ENCODE data around the gene POLR3GL.

Gene POLR3GL

DNA sequence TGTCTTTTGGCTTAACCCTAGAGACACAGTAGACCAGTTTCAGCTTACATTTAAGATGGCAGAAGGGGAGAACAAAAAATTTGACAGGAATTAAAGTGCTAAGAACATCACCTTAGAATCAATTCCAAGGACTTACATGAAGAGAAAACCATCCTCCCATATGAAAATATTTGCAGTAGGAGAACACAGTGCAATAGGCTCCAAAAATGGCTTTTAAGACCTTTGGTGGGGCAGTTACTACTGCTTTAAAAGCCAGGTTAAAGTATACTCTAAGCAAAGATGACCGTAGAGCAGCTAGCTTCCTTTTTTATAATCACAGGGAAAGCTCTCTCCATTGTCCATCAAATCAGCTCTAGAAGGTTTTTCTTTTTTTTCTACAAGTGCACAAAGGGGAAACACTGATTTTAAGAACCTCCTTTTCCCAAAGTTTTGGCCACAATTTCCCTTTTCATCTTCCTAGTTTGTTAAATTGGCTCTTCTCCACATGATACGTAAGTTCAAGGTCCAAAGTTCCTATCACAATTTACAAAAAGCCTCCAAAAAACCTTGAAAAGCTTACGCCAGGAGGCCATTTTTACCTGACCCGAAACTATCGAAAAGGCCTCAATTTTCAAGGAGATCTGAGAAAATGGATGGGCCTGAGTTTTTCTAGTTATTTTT, 28.6 kb downstream of the POLR3GL start:
- DNase-seq (ENCODE audit: low read depth) = no peak

DNA sequence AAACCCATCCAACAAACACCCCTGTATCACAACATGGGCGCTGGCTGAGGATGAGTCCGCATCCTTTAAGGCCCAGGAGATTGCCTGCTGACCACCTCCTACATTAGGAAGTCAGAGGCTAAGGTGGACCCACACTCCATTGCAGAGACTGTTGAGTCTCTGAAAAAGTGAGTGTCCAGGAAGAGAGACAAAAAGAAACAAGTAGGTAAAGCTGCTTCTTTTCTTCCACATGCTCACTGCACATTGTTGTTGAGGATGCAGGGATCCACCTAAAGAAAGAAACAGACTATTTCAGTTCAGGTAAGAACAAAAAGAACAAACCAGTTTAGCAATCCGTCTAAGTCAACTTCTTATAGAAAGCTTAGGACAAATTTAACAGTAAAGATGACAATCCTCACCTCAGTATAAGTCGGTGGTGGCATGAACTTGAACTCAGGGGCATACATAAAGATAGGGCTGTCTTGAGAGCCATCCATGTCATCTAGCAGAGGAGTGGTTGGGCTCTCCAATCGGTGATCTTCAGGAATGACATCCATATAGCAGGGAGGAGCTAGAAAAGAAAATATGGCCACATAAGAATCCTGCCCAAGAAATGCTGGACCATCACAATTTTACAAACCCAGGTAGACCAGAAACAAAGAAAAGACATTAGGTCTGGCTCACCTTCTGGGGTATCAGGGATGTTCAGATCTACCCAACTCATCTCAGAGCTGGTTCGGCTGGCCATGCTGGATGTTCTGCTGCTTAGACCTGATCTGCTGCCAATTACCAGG, 29.3 kb downstream of the POLR3GL start:
- no peak for DNase-seq (ENCODE audit: low read depth)

- DNase-seq (ENCODE audit: low read depth) = no peak
These were observed 30.1 kb downstream of the POLR3GL start for GRCh38 chr1:145994391-145995120.

- no peak for DNase-seq (ENCODE audit: low read depth)
These were observed 30.8 kb downstream of the POLR3GL start for GRCh38 chr1:145995148-145995881.

- no peak for DNase-seq (ENCODE audit: low read depth)
These were observed 31.5 kb downstream of the POLR3GL start for GRCh38 chr1:145995964-145996432.

DNA sequence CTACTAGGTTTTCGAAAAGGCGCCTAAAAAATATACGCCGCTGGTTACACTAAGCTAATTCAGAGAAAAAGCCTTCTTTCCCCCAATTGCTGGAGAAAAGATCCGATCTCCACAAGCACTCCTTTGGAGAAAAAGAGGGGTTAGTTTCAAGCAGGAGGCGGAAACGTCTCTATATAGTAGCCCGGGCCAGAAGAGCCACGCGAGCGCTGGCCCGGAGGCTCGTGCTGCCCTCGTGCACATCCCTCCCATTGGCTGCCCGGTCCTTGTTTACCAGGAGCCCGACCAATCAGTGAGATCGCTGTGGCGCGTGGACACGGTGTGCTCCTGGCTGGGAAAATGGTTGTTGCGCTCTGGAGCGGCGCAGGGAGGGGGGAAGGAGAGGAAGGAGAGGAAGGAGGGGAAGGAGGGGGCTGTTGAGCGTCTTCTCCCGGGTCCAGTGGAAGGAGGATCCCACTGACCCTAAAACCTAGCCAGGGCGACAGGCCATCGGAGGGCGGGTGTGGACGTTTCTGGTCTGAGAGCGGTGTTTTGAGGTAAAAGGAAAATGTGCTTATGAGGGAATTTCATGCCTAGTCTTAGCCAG, 32.0 kb downstream of the POLR3GL start, which contains the start of gene TXNIP:
TSS of gene TXNIP (minus strand) at position 147 of the 583 bp plus-strand sequence. CDS start 313 bp downstream, outside the sequence.
- DNase-seq (ENCODE audit: low read depth) = peak; percentile 87

DNA sequence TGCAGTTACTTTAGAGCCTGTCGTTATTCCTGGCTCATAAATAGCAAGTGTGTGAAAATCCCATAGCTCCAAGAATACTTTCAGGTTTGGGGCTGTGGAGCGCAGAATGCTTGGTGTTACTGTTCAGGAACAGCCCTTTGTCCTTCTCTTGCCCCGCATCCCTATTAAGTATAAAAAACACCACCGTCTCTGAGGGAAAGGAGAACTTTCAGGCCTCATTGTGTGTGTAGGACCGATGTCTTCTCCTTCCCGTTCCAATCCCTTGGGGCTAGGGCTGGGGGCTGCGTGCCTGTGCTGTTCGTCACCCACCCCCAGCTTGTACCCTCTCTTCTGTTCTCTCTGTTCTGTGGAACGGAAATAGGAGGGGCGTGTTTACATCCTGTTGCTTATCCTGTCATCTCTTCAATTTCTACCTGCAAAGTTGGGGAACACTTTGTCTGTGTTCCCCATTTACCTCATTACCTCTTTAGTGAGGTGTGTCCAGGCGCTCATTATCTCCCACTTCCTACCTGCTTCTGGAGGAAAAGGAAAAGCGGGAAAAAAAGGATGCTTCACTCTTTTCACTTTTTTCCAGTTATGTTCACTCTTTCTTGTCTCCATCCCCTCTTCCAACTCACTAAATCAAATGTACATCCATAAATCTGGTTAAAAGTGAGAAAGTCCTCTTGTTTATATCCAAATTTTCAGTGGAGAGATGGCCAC, 32.7 kb downstream of the POLR3GL start:
- DNase-seq (ENCODE audit: low read depth) = peak; percentile 50

DNA sequence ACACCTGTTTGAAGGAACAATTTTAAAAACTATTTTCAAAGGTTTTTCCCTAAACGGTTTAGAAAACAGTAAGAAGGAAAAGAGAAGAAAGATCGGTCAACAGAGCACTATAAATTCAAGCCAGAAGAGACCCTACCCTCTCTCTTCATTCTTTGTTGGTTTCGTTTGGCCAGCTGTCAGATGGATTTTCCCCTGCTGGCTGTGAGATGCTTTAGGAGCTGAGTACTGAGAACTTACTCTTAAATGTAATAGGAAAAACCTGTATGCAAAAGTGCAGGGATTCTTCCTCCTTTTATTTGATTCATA, 33.2 kb downstream of the POLR3GL start:
- no peak for DNase-seq (ENCODE audit: low read depth)

DNA sequence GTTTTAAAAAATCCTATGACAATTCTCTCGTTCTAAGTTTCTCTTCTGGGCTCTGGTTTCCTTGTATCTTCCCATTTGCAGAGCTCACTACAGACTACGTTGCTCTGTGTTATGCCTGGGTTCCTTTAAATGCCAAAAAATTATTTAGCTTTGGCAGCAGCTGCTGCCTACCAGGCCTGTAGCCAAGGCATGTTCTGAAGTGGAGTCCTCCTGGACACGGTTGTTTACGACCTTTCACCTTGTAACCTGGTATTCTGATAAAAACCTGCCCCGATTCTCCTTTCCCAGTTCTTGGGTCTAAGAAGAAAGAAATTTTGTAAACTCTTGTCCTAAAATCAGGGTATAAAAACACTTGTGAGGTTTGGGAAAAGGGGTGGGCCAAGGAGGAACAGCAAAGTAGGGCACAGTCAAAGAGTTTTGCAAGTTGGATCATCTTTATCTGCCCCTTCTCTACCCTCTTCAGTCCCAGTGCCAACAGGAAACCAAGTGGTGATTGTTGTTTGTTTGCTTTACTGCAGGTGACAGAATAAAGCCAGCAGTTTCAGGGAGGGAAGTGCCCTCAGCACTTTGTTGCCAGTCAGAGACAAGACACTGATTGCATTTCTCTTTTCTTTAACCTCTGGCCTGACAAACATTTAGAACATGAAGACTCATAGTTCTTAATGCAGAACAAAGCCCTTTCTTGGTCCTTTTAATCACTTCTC, 35.0 kb downstream of the POLR3GL start:
- DNase-seq (ENCODE audit: low read depth) = no peak

DNA sequence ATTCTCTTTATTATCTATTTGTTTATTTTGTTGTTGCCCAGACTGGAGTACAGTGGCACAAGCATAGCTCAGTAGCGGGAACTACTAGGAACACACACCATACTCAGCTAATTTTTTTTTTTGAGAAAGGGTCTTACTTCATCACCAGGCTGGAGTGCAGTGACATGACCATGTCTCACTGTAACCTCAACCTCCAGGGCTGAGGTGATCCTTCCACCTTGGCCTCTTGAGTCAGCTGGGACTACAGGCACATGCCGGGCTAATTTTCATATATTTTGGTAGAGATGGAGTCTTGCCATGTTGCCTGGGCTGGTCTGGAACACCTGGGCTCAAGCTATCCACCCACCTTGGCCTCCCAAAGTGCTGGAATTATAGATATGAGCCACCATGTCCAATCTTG, 37.2 kb downstream of the POLR3GL start:
- DNase-seq (ENCODE audit: low read depth) = no peak

DNA sequence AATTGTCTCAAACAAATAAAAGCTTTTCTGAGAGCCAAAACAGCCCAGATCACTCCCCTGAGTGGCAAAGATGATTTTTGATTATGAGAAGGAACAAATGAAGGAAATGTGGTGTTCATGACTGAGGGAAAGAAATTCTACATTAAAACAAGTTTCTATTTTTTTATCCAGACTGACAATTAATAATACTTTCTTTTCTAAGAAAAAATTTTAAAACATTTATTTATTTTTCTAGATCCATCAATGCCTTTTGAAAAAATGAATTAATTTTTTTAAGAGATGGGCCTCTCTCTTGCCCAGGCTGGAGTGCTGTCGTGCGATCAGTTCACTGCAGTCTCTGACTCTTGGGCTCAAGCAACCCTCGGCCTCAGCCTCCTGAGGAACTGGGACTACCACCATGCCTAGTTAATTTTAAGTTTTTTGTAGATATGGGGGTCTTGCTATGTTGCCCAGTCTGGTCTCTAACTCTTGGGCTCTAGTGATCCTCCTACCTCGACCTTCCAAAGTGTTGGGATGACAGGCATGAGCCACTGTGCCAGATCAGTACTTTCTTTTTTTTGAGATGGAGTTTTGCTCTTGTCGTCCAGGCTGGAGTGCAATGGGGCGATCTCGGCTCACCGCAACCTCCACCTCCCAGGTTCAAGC, 43.1 kb downstream of the POLR3GL start:
- DNase-seq (ENCODE audit: low read depth) = no peak

DNA sequence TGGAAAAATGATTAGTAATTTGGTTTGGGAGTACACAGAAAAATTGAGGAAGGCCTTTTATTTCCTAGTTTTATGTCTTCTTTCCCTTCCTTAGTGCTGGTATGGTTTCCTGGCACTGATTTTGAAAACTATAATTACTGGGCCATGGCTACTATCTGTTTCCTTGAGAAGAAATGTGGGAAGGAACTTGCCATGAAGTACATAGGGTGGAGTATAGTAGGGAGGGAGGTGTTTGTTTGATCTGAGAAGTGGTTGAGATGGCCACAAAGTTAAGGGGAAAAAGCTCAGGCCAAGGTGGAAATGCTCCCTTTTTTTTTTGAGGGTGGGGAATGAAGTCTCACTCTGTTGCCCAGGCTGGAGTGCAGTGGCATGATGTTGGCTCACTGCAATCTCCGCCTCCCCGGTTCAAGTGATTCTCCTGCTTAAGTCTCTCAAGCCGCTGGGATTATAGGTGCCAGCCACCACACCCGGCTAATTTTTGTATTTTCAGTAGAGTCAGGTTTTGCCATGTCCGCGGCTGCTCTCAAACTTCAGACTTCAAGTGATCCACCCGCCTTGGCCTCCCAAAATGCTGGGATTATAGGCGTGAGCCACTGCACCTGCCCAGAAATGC, 45.7 kb downstream of the POLR3GL start:
- no peak for DNase-seq (ENCODE audit: low read depth)

DNA sequence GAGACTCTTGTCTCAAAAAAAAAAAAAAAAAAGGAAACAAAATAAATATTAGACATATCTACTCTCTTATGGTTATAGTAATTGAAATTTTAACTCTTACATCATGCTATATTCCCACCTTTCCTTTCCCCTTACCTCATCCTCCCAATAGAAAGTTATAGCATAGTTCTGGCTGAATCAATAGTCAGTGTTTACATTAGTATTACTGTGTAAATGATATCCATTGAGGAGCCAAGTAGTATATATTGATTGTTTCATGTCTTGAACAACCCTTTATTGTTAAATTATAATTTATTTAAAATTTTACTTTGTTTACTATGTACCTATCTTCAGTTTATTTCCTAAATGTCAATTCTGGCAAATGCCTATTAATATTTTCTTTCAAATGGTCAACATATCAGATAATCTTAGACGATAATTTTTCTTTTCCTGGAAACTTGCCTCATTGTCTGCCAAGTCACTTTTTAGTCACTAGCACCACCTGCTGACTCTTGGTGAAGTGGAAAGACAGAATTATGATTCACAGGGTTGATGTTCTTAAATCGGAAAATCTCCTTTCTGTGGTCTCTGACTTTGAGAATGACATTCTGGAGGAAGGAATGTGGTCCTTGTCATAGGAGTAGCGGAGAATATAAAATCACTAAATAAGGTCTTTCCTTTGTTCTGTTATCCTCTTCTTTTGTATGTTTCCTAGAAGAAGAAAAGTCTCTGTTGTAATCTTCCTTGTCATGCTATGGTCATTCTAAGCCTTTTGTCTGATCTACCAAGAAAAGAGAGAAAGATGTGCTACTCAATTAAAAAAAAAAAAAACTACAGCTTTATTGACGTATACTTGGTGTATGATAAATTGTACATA, 48.4 kb downstream of the POLR3GL start:
- peak; percentile 55 for DNase-seq (ENCODE audit: low read depth)

DNA sequence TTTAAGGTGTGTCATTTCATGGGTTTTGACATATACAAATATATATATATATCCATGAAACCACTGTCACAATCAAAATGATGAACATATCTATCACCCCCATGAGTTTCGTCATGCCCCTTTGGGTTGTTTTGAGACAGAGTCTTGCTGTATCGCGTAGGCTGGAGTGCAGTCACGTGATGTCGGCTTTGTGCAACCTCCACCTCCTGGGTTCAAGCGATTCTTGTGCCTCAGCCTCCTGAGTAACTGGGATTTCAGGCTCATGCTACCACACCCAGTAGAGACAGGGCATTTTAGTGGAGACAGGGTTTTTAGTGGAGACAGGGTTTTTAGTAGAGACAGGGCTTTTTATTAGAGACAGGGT, 49.1 kb downstream of the POLR3GL start:
- DNase-seq (ENCODE audit: low read depth) = no peak

GRCh38 chr1:146016891-146017290, 52.4 kb downstream of the POLR3GL start:
- no peak for DNase-seq (ENCODE audit: low read depth)

DNA sequence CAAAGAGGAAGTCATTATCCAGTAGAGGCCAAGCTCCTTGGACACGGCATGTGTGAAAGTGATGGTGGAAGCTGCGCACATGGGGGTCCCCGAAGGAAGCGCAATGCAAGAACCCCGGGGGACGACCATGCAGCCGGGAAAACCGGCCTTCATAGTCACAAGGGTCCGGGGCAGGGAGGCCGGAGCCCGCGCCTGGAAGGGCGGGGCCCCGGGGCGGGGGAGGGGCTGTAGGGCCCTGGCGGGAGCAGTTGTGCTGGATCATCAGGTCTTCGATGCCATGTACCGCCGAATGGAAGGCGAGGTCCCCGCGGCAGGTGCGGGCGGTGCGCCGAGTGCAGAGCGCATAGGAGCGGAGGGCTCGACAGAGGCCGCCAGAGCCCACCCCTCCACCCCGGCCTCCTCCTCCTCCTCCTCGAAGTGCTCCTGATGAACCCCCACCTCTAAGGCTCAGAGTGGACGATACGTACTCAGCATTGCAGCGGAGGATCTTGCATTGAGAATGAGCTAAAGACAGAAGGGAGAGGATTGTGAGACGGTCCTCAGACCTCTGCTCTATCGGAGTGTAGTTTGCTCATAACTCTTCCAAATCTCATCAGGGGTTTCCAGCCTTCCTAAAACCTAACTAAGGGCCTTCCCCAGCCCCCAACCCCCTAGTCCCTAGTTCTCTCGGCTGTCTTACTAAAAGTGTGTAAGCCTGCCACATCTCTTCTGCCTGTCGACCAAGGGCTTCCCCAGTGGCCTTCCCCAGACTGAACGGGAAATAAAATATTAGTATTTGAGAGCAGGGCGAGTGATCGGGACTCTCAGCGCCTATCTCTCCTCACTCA, 55.0 kb downstream of the POLR3GL start:
- no peak for DNase-seq (ENCODE audit: low read depth)
